ENCODE measurements around the gene GLB1L3.
"Not testable (repeated sequence)": the region's sequence is repeated elsewhere in the genome, so short reads cannot be mapped to it uniquely, and the experiment has no call there.

Gene GLB1L3

GRCh38 chr11:134276396-134277182, 410 bp downstream of the GLB1L3 start:
- no peak for DNase-seq (ENCODE audit: low read depth in 2 of 2, low spot score in 1 of 2)

- no peak for DNase-seq (ENCODE audit: low read depth in 2 of 2, low spot score in 1 of 2)
These were observed 1.2 kb downstream of the GLB1L3 start for GRCh38 chr11:134277183-134278001.

GRCh38 chr11:134278356-134278755, 2.2 kb downstream of the GLB1L3 start:
- no peak for DNase-seq (ENCODE audit: low read depth in 2 of 2, low spot score in 1 of 2)

GRCh38 chr11:134281635-134282034, 5.5 kb downstream of the GLB1L3 start:
- not testable (repeated sequence) for DNase-seq (ENCODE audit: low read depth in 2 of 2, low spot score in 1 of 2)

GRCh38 chr11:134282121-134283045, 6.2 kb downstream of the GLB1L3 start:
- no peak for DNase-seq (ENCODE audit: low read depth in 2 of 2, low spot score in 1 of 2)

- no peak for DNase-seq (ENCODE audit: low read depth in 2 of 2, low spot score in 1 of 2)
These were observed 7.5 kb downstream of the GLB1L3 start for GRCh38 chr11:134283461-134284230.

- not testable (repeated sequence) for DNase-seq (ENCODE audit: low read depth in 2 of 2, low spot score in 1 of 2)
These were observed 8.2 kb downstream of the GLB1L3 start for GRCh38 chr11:134284349-134284748.

GRCh38 chr11:134287561-134287960, 11.4 kb downstream of the GLB1L3 start:
- DNase-seq (ENCODE audit: low read depth in 2 of 2, low spot score in 1 of 2): no peak

GRCh38 chr11:134288486-134288885, 12.3 kb downstream of the GLB1L3 start:
- no peak for DNase-seq (ENCODE audit: low read depth in 2 of 2, low spot score in 1 of 2)

- DNase-seq (ENCODE audit: low read depth in 2 of 2, low spot score in 1 of 2): no peak
These were observed 13.0 kb downstream of the GLB1L3 start for GRCh38 chr11:134289167-134289566.

- no peak for DNase-seq (ENCODE audit: low read depth in 2 of 2, low spot score in 1 of 2)
These were observed 13.6 kb downstream of the GLB1L3 start for GRCh38 chr11:134289789-134290188.

- no peak for DNase-seq (ENCODE audit: low read depth in 2 of 2, low spot score in 1 of 2)
These were observed 14.5 kb downstream of the GLB1L3 start for GRCh38 chr11:134290646-134291045.

GRCh38 chr11:134291196-134291595, 15.0 kb downstream of the GLB1L3 start:
- DNase-seq (ENCODE audit: low read depth in 2 of 2, low spot score in 1 of 2): no peak

GRCh38 chr11:134292661-134293060, 16.5 kb downstream of the GLB1L3 start:
- DNase-seq (ENCODE audit: low read depth in 2 of 2, low spot score in 1 of 2): no peak

- no peak for DNase-seq (ENCODE audit: low read depth in 2 of 2, low spot score in 1 of 2)
These were observed 17.2 kb downstream of the GLB1L3 start for GRCh38 chr11:134293119-134294113.

GRCh38 chr11:134294664-134295063, 18.5 kb downstream of the GLB1L3 start:
- no peak for DNase-seq (ENCODE audit: low read depth in 2 of 2, low spot score in 1 of 2)

- no peak for DNase-seq (ENCODE audit: low read depth in 2 of 2, low spot score in 1 of 2)
These were observed 36.0 kb downstream of the GLB1L3 start for GRCh38 chr11:134312223-134312622.

GRCh38 chr11:134312807-134313206, 36.6 kb downstream of the GLB1L3 start:
- no peak for DNase-seq (ENCODE audit: low read depth in 2 of 2, low spot score in 1 of 2)

- no peak for DNase-seq (ENCODE audit: low read depth in 2 of 2, low spot score in 1 of 2)
These were observed 37.2 kb downstream of the GLB1L3 start for GRCh38 chr11:134313379-134313778.
